Stimulated activated CD8-positive, alpha-beta memory T cell treated with anti-CD3 and anti-CD28 coated beads, Interleukin-7, amount 100 ng/mL, for 48 hours (primary cell): ENCODE measurements around the gene C5AR1.
"Not testable (repeated sequence)": the region's sequence is repeated elsewhere in the genome, so short reads cannot be mapped to it uniquely, and the experiment has no call there.

Experiments
- DNase-seq, 2 donors: peaks; one replicate each; pipeline ENCODE4 v3.0.0-alpha.2; 2020; ENCODE audit warnings: low read depth in 1 of 2; ENCODE audit errors: extremely low read depth in 1 of 2

C5AR1 gene

DNA sequence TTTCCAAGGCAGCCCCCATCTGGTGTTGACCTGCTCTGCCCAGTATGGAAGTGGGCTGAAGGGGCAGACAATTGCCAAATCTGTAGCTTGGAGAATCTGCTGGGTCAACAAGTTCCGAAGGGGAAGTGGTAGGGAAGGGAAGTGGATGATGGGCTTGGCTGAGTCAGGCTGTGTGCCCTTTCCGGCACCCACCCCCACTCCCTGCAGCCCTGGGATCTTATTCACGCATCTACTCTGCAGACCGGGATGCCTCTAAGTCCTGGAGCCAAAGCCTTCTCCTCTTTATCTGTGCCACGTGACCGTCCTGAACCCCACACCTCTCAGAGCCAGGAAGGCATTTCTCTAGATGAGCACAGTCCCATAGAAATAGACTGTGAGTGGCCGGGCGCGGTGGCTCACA, 14.8 kb downstream of the C5AR1 start:
- no peak for DNase-seq

DNA sequence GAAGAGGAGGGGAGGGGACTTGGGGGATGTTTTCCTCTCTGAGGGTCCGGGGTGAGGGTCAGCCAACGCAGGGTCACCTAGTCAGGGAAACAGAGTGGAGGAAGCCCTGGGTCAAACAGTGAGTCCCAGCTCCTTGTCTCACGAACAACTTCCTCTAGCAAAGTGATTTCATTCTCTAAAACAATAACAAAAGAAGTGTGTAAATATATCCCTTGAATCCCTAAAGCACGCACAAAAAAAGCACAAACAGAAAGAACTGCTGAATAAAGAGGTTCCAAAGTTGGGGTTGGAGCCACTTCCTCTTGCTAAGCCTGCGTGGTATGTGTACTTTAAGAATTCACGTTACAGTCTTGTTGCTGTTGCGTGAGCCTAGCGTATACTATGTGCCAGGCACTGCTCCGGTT, 20.8 kb downstream of the C5AR1 start:
- no peak for DNase-seq

DNA sequence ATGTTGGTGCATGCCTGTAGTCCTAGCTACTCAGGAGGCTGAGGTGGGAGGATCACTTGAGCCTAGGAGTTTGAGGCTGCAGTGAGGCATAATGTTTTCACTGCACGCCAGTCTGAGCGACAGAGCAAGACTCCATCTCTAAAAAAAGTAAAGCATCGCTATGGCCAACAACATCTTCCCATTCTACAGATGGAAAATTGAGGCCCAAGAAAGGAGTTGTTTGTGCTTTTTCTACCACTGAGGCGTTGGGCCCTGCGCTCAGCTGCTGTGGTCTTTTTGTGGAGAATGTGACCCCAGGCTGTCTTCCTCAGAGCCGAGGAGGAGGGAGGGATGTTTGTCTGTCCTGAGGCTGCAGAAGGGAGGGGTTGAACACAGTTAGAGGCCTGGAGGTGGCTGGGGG, 21.8 kb downstream of the C5AR1 start:
- no peak for DNase-seq

DNA sequence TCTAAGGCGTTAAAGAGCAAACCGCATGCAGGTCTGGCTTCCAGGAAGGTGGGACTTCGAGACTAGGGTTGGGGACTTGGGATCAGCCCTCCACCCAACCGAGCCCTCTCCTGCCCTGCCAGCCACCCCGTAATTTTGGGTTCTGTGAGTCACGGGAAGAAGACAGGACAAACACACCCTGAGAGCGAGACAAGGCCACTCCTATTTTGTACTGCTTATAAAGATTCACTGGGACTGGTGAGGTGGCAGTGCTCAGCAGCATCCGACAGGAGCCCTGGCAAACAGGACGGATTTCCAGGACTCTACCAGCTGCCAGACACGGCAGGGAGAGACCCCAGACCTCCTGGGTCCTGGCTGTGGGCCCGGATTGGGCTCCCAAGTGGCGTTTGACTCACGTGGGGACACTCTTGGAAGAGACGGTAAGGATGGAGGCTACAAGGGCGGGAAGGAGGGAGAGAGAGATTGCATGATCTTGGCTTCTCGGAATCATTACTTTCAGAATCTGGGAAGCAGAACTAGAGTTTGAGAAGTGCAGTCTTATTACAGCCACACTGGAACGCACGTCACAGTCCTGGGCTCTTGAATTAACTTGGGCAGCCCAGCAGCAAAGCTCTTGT, 22.4 kb downstream of the C5AR1 start, which contains the start of gene C5AR2:
Gene C5AR2 (plus strand): TSS at position 245 of the 617 bp plus-strand sequence. CDS start 8,625 bp downstream, outside the sequence.
- DNase-seq: no peak

DNA sequence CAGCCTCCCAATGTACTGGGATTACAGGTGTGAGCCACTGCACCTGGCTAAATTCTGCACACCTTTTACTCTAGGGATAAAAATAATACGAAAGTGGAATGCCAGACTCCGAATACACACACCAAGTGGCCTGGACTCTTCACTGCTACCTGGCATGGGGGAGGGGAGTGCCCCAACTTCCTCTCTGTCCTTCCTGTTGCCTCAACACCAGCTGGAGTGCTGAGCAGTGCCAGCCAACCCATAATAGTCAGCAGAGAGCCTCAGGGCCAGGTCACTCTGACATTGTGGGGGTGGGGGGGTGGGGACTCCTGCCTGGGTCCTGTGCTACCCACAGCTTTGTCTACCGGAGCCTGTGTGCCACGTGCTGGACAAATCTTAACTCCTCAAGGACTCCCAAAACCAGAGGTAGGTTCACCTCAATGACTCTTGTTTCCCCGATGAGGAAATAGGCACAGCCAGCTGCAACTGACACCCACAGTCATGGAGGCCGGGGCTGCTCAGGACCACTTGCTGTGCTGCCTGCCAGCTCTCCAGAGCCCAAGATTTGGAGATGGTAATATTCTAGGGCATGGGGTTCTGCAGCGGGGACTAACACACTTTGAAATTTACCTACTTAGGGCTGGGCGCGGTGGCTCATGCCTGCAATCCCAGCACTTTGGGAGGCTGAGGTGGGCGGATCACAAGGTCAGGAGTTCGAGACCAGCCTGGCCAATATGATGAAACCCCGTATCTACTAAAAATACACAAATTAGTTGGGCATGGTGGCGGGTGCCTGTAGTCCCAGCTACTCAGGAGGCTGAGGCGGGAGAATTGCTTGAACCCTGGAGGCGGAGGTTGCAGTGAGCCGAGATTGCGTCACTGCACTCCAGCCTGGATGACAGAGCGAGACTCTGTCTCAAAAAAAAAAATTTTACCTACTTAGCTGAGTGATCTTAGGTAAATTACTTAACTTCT, 27.4 kb downstream of the C5AR1 start:
- DNase-seq: not testable (repeated sequence)

DNA sequence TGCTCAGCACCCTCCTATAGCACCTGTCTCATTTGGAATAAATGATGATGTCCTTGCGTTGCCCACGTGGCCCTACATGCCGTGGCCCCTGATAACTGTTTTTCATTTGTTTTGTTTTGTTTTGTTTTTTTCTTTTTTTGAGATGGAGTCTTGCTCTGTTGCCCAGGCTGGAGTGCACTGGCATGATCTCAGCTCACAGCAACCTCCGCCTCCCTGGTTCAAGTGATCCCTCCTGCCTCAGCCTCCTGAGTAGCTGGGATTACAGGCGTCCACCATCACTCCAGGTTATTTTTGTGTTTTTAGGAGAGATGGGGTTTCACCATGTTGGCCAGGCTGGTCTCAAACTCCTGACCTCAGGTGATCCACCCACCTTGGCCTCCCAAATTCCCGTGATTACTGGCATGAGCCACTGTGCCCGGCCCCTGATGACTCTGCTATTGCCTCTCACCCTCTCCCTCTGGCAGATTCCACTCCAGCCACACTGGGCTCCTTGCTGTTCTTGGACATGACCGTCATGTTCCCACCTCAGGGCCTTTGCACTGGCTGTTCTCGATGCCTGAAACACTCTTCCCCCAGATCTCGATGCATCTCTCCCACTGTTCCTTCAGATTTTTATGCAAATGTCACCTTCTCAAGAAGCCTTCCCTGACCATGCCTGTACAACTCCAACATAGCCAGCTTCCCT, 29.7 kb downstream of the C5AR1 start:
- no peak for DNase-seq

DNA sequence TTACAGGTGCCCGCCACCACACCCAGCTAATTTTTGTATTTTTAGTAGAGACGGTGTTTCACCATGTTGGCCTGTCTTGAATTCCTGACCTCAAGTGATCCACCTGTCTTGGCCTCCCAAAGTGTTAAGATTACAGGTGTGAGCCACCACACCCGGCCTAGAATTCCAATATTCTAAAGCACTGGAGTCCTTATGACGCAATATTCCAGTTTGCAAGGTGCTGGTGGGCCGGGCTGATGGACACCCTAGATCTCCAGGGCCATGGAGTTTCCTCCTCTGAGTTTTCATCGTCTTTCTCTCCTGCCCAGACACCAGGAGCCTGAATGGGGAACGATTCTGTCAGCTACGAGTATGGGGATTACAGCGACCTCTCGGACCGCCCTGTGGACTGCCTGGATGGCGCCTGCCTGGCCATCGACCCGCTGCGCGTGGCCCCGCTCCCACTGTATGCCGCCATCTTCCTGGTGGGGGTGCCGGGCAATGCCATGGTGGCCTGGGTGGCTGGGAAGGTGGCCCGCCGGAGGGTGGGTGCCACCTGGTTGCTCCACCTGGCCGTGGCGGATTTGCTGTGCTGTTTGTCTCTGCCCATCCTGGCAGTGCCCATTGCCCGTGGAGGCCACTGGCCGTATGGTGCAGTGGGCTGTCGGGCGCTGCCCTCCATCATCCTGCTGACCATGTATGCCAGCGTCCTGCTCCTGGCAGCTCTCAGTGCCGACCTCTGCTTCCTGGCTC, 31.0 kb downstream of the C5AR1 start:
- no peak for DNase-seq

DNA sequence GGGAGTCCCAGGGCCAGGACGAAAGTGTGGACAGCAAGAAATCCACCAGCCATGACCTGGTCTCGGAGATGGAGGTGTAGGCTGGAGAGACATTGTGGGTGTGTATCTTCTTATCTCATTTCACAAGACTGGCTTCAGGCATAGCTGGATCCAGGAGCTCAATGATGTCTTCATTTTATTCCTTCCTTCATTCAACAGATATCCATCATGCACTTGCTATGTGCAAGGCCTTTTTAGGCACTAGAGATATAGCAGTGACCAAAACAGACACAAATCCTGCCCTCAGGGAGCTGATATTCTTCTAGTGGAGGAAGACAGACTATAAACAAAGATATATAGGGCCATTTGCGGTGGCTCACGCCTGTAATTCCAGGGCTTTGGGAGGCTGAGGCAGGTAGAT, 32.1 kb downstream of the C5AR1 start:
- DNase-seq: no peak

DNA sequence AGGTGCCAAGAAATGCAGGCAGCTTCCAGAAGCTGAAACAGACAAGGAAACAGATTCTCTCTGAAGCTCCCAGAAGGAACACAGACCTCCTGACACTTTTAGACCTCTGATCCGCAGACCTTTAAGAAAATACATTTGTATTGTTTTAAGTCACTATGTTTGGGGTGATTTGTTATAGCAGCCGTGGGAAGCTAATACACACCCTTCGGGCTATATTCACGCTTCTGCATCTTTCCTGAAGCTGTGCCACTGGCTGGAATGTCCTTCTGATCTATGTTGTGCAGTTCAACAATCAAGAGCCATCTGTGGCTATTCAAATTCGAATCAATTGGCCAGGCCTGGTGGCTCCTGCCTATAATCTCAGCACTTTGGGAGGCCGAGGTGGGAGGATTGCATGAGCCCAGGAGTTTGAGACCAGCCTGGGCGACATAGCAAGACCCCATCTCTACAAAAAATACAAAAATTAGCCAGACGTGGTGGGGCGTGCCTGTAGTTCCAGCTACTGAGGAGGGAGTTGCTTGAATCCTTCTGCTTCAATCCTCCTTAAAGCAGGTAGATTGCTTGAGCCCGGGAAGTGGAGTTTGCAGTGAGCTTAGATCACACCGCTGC, 33.6 kb downstream of the C5AR1 start:
- DNase-seq: no peak

DNA sequence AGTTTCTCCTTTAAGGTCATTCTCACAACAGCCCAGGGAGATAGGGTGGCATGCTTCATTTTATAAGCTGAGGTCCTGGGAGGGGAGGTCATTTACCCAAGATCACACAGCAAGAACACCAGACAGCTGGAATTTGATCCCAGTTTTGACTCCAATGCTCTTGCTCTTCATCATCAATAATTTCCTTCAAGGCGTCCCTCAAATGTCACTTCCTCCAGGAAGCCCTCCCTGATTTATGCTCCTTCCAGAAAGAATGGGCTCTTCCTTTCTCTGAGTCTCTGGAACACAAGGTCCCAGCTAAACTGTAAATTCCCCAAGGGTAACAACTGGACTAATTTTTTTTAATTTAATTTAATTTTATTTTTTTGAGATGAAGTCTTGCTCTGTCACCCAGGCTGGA, 34.8 kb downstream of the C5AR1 start:
- no peak for DNase-seq

DNA sequence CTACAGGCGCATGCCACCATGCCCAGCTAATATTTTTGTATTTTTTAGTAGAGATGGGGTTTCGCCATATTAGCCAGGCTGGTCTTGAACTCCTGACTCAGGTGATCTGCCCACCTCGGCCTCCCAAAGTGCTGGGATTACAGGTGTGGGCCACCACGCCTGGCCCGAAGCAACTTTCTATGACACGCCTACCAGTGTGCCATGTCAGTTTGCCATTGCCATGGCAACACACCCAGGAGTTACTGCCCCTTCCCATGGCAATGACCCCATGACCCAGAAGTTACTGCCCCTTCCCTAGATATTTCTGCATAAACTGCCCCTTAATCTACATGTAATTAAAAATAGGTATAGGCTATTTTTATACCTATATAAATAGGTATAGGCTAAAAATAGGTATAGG, 36.4 kb downstream of the C5AR1 start:
- not testable (repeated sequence) for DNase-seq

DNA sequence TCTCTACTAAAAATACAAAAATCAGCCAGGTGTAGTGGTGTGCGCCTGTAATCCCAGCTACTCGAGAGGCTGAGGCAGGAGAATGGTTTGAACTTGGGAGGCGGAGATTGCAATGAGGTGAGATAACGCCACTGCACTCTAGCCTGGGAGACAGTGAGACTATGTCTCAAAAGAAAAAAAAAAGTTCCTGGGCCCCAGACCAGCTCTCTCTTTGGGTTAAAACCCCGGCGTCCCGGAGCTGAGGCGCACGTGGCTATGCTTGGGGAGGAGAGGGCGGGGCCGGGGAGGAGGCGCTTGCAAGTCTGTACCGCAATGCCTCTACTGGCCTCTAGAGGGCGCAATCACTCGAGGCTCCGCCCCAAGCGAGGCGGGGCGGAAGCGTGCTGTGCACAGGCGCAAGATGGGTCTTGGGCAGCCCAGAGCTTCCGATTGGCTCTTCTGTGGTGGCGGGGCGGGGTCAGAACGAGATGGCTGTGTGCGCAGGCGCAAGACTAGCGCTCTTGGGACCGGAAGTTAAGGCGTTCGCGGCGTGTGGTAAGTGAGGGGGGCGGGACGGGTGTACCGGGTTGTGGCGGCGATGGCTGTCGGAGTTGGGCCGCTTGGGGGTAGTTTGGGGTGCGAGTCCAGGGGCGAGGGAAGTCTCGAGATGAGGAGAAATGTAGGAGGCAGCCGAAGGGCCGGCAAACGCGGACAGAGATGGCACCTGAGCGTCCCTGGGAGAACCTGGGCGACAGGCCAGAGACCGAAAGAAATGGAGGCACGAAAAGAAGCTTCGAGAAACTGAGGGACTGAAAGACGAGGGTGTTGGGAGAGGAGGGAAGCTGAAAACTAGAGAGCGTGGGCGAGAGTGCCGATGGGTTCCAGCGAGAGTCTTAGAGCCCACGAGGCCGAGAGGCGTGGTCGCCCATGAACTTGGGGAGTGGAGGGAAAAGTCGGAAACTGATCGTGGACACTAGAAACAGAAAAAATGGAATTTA, 39.4 kb downstream of the C5AR1 start, which contains the start of gene DHX34:
Gene DHX34 (plus strand): TSS at position 497 of the 977 bp plus-strand sequence. CDS start 3,716 bp downstream, outside the sequence.
- peak; percentile 97 to 99 for DNase-seq

DNA sequence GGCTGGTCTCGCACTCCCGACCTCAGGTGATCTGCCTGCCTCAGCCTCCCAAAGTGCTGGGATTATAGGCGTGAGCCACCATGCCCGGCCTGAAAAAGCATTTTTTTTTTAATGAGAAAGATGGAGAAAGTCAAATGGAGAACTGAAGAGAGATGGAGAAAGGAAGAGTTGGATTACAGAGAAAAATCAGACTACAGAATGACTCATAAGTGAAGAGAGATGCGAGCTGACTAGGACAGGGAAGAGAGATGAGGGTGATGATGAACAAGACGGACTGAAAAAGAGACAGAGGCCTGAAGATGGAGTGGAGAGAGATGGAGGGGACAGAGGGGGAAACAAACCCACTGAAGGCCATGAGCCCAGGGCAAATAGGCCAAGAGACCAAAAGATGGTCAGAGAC, 41.0 kb downstream of the C5AR1 start:
- DNase-seq: no peak

DNA sequence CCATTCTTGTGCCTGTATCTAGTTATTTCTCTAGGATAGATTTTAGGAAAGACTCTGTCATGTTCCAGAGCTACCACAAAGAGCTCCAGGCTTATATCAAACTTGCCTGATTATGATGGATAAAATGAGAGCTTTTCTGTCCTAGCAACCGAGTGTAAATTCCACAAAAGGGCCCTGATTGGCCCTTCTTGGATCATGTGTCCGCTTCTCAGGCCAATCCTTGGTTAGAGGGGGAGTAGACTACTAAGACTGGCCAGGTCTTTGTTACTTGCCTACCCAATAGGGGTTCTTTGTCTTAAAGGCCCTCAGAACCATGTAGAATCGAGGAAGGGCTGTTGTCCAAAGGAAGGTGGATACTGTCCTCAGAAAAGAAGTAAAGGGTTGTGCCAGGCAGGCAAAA, 41.9 kb downstream of the C5AR1 start:
- no peak for DNase-seq

DNA sequence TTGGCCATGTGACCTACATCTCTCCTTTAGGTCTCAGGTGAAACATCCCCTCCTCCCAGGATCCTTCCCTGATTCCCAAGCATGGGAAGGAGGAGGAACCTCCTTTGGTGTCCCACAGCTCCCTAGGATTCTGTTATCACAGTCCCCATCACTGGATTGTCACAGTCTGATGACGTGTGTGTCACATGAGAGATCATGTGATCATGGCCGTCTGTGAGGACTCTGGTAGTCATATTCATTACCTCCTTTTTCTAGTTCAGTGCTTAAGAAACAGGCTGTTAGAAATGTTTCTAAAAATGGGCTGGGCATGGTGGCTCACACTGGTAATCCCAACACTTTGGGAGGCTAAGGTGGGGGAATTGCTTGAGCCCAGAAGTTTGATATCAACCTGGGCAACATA, 42.4 kb downstream of the C5AR1 start:
- no peak for DNase-seq

DNA sequence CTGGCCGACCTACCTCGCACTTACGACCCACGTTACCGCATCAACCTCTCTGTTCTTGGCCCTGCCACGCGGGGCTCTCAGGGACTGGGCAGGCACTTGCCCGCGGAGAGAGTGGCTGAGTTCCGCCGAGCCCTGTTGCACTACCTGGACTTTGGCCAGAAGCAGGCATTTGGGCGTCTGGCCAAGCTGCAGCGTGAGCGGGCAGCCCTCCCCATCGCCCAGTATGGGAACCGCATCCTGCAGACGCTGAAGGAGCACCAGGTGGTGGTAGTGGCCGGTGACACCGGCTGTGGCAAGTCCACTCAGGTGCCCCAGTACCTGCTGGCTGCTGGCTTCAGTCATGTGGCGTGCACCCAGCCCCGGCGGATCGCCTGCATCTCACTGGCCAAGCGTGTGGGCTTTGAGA, 43.6 kb downstream of the C5AR1 start:
- no peak for DNase-seq

DNA sequence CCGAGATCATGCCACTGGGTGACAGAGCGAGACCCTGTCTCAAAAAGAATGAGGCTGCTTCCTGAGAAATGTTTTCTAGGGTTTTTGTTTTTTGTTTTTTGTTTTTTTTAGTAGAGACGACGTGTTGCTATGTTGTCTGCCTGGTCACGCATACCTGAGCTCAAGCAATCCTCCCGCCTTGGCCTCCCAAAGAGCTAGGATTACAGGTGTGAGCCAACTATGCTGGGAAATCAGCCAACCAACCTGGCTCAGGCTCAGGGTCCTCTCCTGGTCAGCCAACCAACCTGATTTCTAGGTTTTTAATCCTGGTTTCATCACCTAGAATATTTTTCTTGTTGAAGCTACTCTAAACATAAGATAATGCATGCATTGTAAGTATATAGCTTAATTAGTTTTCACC, 47.2 kb downstream of the C5AR1 start:
- DNase-seq: no peak

DNA sequence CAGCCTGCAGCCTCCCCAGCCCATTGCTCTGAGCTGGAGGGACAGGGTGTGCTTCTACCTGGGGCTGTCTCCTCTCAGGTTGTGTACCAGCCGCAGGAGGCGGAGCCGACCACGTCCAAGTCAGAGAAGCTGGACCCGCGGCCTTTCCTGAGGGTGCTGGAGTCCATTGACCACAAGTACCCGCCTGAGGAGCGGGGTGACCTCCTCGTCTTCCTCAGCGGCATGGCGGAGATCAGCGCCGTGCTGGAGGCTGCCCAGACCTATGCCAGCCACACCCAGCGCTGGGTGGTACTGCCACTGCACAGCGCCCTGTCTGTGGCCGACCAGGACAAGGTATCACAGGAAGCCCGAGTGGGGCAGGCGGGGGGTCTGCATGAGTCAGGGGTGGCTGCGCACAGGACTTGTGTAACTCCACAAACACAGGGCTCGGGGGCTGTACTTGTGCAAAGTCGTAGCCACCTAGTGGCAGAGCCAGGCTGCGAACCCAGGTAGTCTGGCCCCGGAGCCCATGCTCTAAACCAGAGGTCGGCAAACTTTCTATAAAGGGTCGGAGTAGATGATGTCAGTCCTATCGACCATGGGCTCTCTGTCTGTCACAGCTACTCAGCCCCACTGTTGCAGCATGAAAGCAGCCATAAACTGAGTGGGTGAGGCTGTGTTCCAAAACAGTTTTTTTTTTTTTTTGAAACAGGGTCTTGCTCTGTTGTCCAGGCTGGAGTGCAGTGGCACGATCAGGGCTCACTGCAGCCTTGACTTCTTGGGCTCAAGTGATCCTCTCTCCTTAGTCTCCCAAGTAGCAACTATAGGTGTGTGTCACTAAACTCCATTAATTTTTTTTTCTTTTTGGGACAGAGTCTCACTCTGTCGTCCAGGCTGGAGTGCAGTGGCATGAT, 48.4 kb downstream of the C5AR1 start:
- DNase-seq: no peak
